ENCODE data around the gene OBI1.

DNA sequence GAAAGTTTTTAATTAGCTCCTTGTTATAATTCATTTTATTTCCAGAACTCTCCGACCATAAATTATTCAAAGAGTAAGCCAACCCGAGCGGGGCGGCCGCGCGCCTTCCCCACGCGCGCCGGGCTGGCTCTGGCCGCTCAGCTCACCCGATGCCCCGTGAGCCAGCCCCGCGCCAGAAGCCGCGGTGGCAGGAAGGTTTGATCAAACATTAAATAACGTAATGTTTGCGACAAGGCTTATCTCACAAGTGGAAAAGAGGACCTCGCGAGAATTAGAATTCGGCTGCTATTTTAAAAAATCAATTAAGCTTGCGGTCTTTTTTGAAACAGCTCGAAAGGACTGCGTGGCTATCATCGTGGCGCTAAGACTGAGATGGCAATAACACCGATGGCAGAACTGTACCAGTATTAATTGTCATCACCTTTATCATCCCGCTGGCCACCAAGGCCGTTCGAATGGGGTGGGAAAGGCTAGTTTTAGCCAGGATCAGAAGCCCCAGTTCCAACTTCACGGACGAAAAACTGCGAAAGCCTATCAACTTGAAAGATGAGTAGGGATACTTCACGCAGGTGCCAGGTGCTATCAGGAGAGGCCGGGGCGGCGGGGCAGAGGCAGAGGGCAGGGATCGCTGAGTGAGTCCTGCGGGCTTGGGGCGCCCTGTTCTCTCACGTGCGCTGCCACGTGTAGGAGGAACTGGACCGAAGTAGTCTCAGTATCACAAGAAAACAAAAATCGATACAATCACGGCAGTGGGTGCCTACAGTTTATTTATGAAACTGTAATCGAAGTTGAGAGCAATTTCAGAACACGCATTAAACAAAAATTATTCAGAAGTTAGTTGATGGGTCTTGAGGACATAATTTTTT is 62.0 kb downstream of the OBI1 start:
- TF ChIP-seq CTCF (IDR thresholded peaks at IDR 0.05) = no peak
- TF ChIP-seq EP300 (IDR thresholded peaks at IDR 0.05) = no peak
- no peak for TF ChIP-seq POLR2A (IDR thresholded peaks at IDR 0.05)
- TF ChIP-seq POLR2AphosphoS5 (IDR thresholded peaks at IDR 0.05) = no peak
